GM23248 (cell line): ENCODE data around the gene P2RY2. TPM values are rescaled to one million over a fixed set of nuclear protein-coding genes. Genes with fewer than 3 reads are reported as not detected.
"Not testable (repeated sequence)": the region's sequence is repeated elsewhere in the genome, so short reads cannot be mapped to it uniquely, and the experiment has no call there.

ENCODE experiments used
- DNase-seq: peaks from one replicate; pipeline ENCODE4 v3.0.0-alpha.2; 2015
- H2AFZ ChIP-seq: fragments of 200-600 bp; sonication (generic); 2 replicates; pipeline ENCODE4 v1.6.1; 2016; ENCODE audit warnings: antibody characterized with exemption
- H3F3A ChIP-seq: fragments of 200-600 bp; sonication (generic); 2 replicates; pipeline ENCODE4 v1.6.1; 2016; ENCODE audit warnings: mild to moderate bottlenecking, antibody characterized with exemption, mixed run types; ENCODE audit not compliant: insufficient read depth
- H3K27ac ChIP-seq: fragments of 200-600 bp; sonication (generic); 2 replicates; pipeline ENCODE4 v1.5.1; 2016; ENCODE audit warnings: mild to moderate bottlenecking
- H3K27me3 ChIP-seq: fragments of 200-600 bp; sonication (generic); replicated peaks from 2 replicates; pipeline ENCODE4 v1.6.1; 2016; ENCODE audit warnings: mild to moderate bottlenecking; ENCODE audit not compliant: insufficient read depth
- H3K36me3 ChIP-seq: fragments of 200-600 bp; sonication (generic); 2 replicates; pipeline ENCODE4 v1.6.1; 2016; ENCODE audit warnings: low read depth, mild to moderate bottlenecking
- H3K4me1 ChIP-seq: fragments of 200-600 bp; sonication (generic); 2 replicates; pipeline ENCODE4 v1.6.1; 2016; ENCODE audit warnings: mild to moderate bottlenecking; ENCODE audit not compliant: insufficient read depth
- H3K4me2 ChIP-seq: fragments of 200-600 bp; sonication (generic); one replicate; pipeline ENCODE4 v1.6.1; 2016; ENCODE audit warnings: mild to moderate bottlenecking; ENCODE audit not compliant: unreplicated experiment
- H3K4me3 ChIP-seq: fragments of 200-600 bp; sonication (generic); 2 replicates; pipeline ENCODE4 v1.5.1; 2016; ENCODE audit warnings: mild to moderate bottlenecking
- H3K79me2 ChIP-seq: fragments of 200-600 bp; sonication (generic); 2 replicates; pipeline ENCODE4 v1.6.1; 2016; ENCODE audit warnings: mild to moderate bottlenecking; ENCODE audit not compliant: insufficient read depth
- H3K9ac ChIP-seq: fragments of 200-600 bp; sonication (generic); 2 replicates; pipeline ENCODE4 v1.6.1; 2016; ENCODE audit warnings: mild to moderate bottlenecking
- H3K9me2 ChIP-seq: fragments of 200-600 bp; sonication (generic); 2 replicates; pipeline ENCODE4 v1.6.1; 2016; ENCODE audit warnings: mixed run types, mild to moderate bottlenecking, moderate library complexity; ENCODE audit not compliant: insufficient read depth
- H3K9me3 ChIP-seq: fragments of 200-600 bp; sonication (generic); one replicate; pipeline ENCODE4 v1.6.1; 2017; ENCODE audit warnings: low read depth
- H4K20me1 ChIP-seq: fragments of 200-600 bp; sonication (generic); 2 replicates; pipeline ENCODE4 v1.6.0; 2016; ENCODE audit not compliant: insufficient read depth
- EZH2 ChIP-seq: fragments of 200-600 bp; sonication (generic); IDR thresholded peaks from 2 replicates; pipeline ENCODE4 v1.6.1; 2018; ENCODE audit warnings: antibody characterized with exemption, mild to moderate bottlenecking; ENCODE audit not compliant: insufficient read depth, poor library complexity, severe bottlenecking
- EZH2phosphoT487 ChIP-seq: fragments of 200-600 bp; sonication (generic); IDR thresholded peaks from 2 replicates; pipeline ENCODE4 v1.6.1; 2018; ENCODE audit warnings: antibody characterized with exemption, moderate library complexity, mild to moderate bottlenecking, low read depth; ENCODE audit not compliant: insufficient read depth
- WGBS, 2 experiments: methylation state at CpG; one replicate each; pipeline ENCODE4 v1.1.6; 2015 to 2017; ENCODE audit warnings: low lambda C conversion rate in 2 of 2, low coverage in 1 of 2; ENCODE audit errors: missing lambda C conversion rate in 2 of 2; 5-methylcytosine and 5-hydroxymethylcytosine counted together
- in situ Hi-C: fragments of 300-500 bp; cut with MboI; formaldehyde crosslinking; loops from 2 replicates; pipeline ENCODE4 v1.15.0; 2020
- polyA plus RNA-seq: library from polyadenylated mRNA; unstranded; fragments of >200 nt; fragmentation: Nextera tagmentation; extraction: Ambion mirVana; gene quantifications from 2 replicates; pipeline ENCODE4 v1.2.1, GENCODE V29; 2016
- total RNA-seq: library from RNA; depleted of rRNA; stranded (reverse); fragments of >200 nt; shearing (Covaris generic); gene quantifications from 2 replicates; pipeline ENCODE4 v1.2.3, GENCODE V29; 2014

The P2RY2 gene
- total and polyA plus RNA-seq, 2 experiments from 2014 or later = not detected

DNA sequence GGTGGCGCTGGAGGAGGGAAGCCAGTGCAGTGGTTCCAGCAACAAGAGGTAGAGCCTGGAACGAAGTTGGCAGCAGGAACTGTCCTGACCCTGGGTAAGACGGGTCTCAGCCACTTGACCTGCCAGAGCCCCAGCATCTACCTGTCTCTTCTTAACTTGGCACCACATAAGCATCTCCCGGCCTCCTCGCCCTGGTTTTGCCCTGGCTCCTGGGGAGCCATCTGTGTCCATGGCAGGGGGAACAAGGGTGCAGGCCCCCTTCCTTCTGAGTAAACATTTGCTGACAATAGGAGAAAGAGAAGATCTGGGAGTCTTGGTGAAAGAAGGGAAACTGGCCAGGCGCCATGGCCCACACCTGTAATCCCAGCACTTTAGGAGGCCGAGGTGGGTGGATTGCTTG, 12.8 kb downstream of the P2RY2 start:
- no peaks in the 10 kb centered on the region for H3K4me1 ChIP-seq
- H3K9me3 ChIP-seq = no peaks in the 10 kb centered on the region
- H3K79me2 ChIP-seq = no peaks in the 10 kb centered on the region
- 88 to 90% methylated on average over 6 to 7 of the region's 7 CpGs for WGBS, 2 experiments
- no peak for DNase-seq
- H3K27ac ChIP-seq = no peak overlapping the region
- no peaks in the 10 kb centered on the region for H3K27me3 ChIP-seq
- no peaks in the 10 kb centered on the region for H3F3A ChIP-seq
- no peaks in the 10 kb centered on the region for H3K36me3 ChIP-seq
- H4K20me1 ChIP-seq = no peaks in the 10 kb centered on the region
- no peak overlapping the region for H2AFZ ChIP-seq
- no peaks in the 10 kb centered on the region for H3K9me2 ChIP-seq
- in situ Hi-C loops = no loop called here
- H3K4me3 ChIP-seq = no peak overlapping the region
- H3K4me2 ChIP-seq = no peak overlapping the region
- TF ChIP-seq EZH2phosphoT487 = no peak
- no peak for TF ChIP-seq EZH2
- H3K9ac ChIP-seq = no peak overlapping the region

DNA sequence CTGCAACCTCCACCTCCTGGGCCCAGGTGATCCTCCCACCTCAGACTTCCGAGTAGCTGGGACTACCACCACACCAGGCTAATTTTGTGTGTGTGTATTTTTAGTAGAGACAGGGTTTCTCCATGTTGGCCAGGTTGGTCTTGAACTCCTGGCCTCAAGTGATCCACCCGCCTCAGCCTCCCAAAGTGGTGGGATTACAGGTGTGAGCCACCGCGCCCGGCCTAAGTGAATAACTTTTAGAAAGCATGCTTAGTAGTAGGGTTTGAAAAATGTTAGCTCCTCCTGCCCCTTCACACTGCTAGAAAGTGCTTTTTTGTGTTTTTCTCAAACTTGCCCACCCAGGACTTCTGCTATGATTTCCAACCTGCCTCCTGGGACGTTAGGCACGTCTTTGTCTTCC, 14.4 kb downstream of the P2RY2 start:
- H2AFZ ChIP-seq, H3K27ac ChIP-seq, H3K79me2 ChIP-seq, H4K20me1 ChIP-seq, H3F3A ChIP-seq, H3K4me2 ChIP-seq, H3K9me2 ChIP-seq, H3K9ac ChIP-seq, H3K4me1 ChIP-seq, H3K36me3 ChIP-seq, H3K9me3 ChIP-seq, in situ Hi-C loops, H3K4me3 ChIP-seq, DNase-seq, H3K27me3 ChIP-seq: not testable (repeated sequence)
- 87 to 94% methylated on average over 7 of the region's 7 CpGs for WGBS, 2 experiments

DNA sequence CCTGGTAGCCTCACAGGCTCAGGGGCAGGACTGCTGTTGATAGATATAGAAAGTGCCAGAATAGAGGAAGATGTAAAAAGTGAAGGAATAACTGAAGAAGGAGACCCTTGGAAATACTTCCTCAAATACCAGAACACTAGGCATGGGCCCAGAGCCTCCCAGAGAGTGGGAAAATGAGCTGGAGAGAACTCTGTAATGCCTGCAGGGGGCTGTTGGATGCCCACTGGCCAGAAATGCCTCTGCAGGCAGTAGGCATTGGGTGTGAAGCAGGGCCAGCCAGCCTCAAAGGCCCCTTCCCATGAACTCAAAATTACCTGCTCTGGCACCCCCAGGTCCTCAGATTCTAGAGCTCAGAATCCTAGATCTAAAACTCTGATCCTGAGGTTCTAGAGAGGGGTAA, 15.1 kb downstream of the P2RY2 start:
- H3K79me2 ChIP-seq = no peaks in the 10 kb centered on the region
- H3K9me3 ChIP-seq = no peaks in the 10 kb centered on the region
- no peaks in the 10 kb centered on the region for H4K20me1 ChIP-seq
- H3K4me2 ChIP-seq = no peak overlapping the region
- H3F3A ChIP-seq = no peaks in the 10 kb centered on the region
- peaks cover 3% of the 10 kb centered on the region; the same call in 1 of the 2 replicates for H3K4me1 ChIP-seq
- no peaks in the 10 kb centered on the region for H3K27me3 ChIP-seq
- H3K9ac ChIP-seq = no peak overlapping the region
- no peaks in the 10 kb centered on the region for H3K36me3 ChIP-seq
- H3K9me2 ChIP-seq = no peaks in the 10 kb centered on the region
- no peak for TF ChIP-seq EZH2phosphoT487
- TF ChIP-seq EZH2 = no peak
- no peak overlapping the region for H3K4me3 ChIP-seq
- no peak for DNase-seq
- H2AFZ ChIP-seq = no peak overlapping the region
- in situ Hi-C loops = no loop called here
- no peak overlapping the region for H3K27ac ChIP-seq

DNA sequence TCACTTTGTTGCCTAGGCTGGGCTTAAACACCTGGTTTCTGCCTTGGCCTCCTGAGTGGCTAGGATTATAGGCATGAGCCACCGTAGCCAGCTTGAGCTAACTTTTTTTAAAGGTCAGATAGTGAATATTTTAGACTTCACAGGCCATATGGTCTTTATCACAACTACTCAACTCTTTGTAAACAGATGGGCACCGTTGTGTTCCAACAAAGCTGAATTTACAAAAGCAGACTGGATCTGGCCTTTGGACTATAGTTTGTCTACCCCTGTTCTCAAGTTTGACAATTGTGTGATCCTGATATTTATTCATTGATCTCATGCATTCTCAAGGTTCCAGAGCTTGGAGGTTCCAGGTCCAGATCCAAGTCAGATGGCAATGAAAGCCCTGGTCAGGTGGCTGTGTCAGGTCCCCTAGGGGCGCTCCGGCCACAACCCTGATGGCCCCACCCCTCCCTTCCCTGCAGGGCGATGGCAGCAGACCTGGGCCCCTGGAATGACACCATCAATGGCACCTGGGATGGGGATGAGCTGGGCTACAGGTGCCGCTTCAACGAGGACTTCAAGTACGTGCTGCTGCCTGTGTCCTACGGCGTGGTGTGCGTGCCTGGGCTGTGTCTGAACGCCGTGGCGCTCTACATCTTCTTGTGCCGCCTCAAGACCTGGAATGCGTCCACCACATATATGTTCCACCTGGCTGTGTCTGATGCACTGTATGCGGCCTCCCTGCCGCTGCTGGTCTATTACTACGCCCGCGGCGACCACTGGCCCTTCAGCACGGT, 15.8 kb downstream of the P2RY2 start:
- Histone ChIP-seq H2AFZ (no peak overlapping the region), H3F3A (no peaks in the 10 kb centered on the region), H3K4me1 (peaks cover 3% of the 10 kb centered on the region; the same call in 1 of the 2 replicates), H3K27me3 (no peaks in the 10 kb centered on the region), H3K9me2 (no peaks in the 10 kb centered on the region), H3K36me3 (no peaks in the 10 kb centered on the region), H3K9me3 (no peaks in the 10 kb centered on the region), H3K9ac (no peak overlapping the region), H3K4me2 (no peak overlapping the region), H3K27ac (no peak overlapping the region), H4K20me1 (no peaks in the 10 kb centered on the region), H3K4me3 (no peak overlapping the region), H3K79me2 (no peaks in the 10 kb centered on the region)
- DNase-seq = no peak
- 89% methylated on average over 22 to 23 of the region's 23 CpGs for WGBS, 2 experiments
- in situ Hi-C loops = no loop called here
- no peak for TF ChIP-seq EZH2
- no peak for TF ChIP-seq EZH2phosphoT487
